Stimulated activated CD4-positive, alpha-beta T cell treated with anti-CD3 and anti-CD28 coated beads, Interleukin-2, amount 100 ng/mL, for 24 hours (primary cell): ENCODE data around the gene ARL11.
"Not testable (repeated sequence)": the region's sequence is repeated elsewhere in the genome, so short reads cannot be mapped to it uniquely, and the experiment has no call there.

Experiments used
- DNase-seq, 2 donors: peaks; one replicate each; pipeline ENCODE4 v3.0.0-alpha.2; 2020

Gene ARL11

GRCh38 chr13:49627831-49628652 lies at the start of gene ARL11:
Gene ARL11 (plus strand): TSS chr13:49628507. CDS start chr13:49630448, 1,941 bp downstream.
- DNase-seq, result peak; percentile 60 to 71

GRCh38 chr13:49579501-49579900 lies 48.8 kb upstream of the ARL11 start:
- no peak for DNase-seq

- no peak for DNase-seq
These were observed 47.2 kb upstream of the ARL11 start for GRCh38 chr13:49580980-49581680.

- no peak for DNase-seq
These were observed 43.5 kb upstream of the ARL11 start for GRCh38 chr13:49584771-49585182.

- peak; percentile 72 to 75 for DNase-seq
These were observed 42.8 kb upstream of the ARL11 start, which contains the start of gene RCBTB1 for GRCh38 chr13:49585220-49586157. Gene RCBTB1 (minus strand): TSS chr13:49585558. CDS start chr13:49567279, 18,279 bp downstream.

GRCh38 chr13:49586717-49587116 lies 41.6 kb upstream of the ARL11 start:
- no peak for DNase-seq

GRCh38 chr13:49587311-49587847 lies 40.9 kb upstream of the ARL11 start:
- no peak for DNase-seq

- DNase-seq, result not testable (repeated sequence)
These were observed 37.6 kb upstream of the ARL11 start for GRCh38 chr13:49590714-49591113.

- DNase-seq, result not testable (repeated sequence)
These were observed 34.4 kb upstream of the ARL11 start for GRCh38 chr13:49593876-49594275.

GRCh38 chr13:49594576-49594975 lies 33.7 kb upstream of the ARL11 start:
- DNase-seq, result no peak

GRCh38 chr13:49596221-49596620 lies 32.1 kb upstream of the ARL11 start:
- no peak for DNase-seq

GRCh38 chr13:49597043-49597641 lies 31.2 kb upstream of the ARL11 start:
- no peak for DNase-seq

- no peak for DNase-seq
These were observed 26.3 kb upstream of the ARL11 start for GRCh38 chr13:49602005-49602404.

- DNase-seq, result not testable (repeated sequence)
These were observed 25.7 kb upstream of the ARL11 start for GRCh38 chr13:49602615-49603014.

- DNase-seq, result no peak
These were observed 23.7 kb upstream of the ARL11 start for GRCh38 chr13:49604570-49604969.

GRCh38 chr13:49606747-49607648 lies 21.3 kb upstream of the ARL11 start:
- DNase-seq, result peak; percentile 79 to 82

- DNase-seq, result no peak
These were observed 20.5 kb upstream of the ARL11 start for GRCh38 chr13:49607761-49608160.

GRCh38 chr13:49608651-49609331 lies 19.5 kb upstream of the ARL11 start:
- no peak for DNase-seq

GRCh38 chr13:49610176-49610575 lies 18.1 kb upstream of the ARL11 start:
- no peak for DNase-seq

GRCh38 chr13:49612042-49612441 lies 16.3 kb upstream of the ARL11 start:
- DNase-seq, result not testable (repeated sequence)
